ENCODE results near the gene TMEM163.
"Not testable (repeated sequence)": the region's sequence is repeated elsewhere in the genome, so short reads cannot be mapped to it uniquely, and the experiment has no call there.

The TMEM163 gene

GRCh38 chr2:134482131-134482723 is 236.6 kb downstream of the TMEM163 start:
- no peak for DNase-seq (ENCODE audit: extremely low spot score)
- CTCF ChIA-PET, result interaction anchor here (1.1 kb wide), 1 partner anchor 31 kb away, joined by 3 read pairs; no protein-coding TSS in a partner anchor
- TF ChIP-seq, protein P1, sequence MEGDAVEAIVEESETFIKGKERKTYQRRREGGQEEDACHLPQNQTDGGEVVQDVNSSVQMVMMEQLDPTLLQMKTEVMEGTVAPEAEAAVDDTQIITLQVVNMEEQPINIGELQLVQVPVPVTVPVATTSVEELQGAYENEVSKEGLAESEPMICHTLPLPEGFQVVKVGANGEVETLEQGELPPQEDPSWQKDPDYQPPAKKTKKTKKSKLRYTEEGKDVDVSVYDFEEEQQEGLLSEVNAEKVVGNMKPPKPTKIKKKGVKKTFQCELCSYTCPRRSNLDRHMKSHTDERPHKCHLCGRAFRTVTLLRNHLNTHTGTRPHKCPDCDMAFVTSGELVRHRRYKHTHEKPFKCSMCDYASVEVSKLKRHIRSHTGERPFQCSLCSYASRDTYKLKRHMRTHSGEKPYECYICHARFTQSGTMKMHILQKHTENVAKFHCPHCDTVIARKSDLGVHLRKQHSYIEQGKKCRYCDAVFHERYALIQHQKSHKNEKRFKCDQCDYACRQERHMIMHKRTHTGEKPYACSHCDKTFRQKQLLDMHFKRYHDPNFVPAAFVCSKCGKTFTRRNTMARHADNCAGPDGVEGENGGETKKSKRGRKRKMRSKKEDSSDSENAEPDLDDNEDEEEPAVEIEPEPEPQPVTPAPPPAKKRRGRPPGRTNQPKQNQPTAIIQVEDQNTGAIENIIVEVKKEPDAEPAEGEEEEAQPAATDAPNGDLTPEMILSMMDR (IDR thresholded peaks at IDR 0.05; ENCODE audit: control extremely low read depth, extremely low read depth, low read depth, missing control alignments), result no peak
- POLR2A ChIA-PET, result no interaction called here

GRCh38 chr2:134479696-134480330 is 239.0 kb downstream of the TMEM163 start:
- no peak for DNase-seq (ENCODE audit: extremely low spot score)
- ChIA-PET CTCF (interaction anchor here (1.4 kb wide), 1 partner anchor 14 kb away, joined by 3 read pairs; no protein-coding TSS in a partner anchor), POLR2A (interaction anchor here (0.6 kb wide), 1 partner anchor 1278 kb away, joined by 3 read pairs; no protein-coding TSS in a partner anchor)
- TF ChIP-seq, protein P1 (IDR thresholded peaks at IDR 0.05; ENCODE audit: control extremely low read depth, extremely low read depth, low read depth, missing control alignments), result no peak

DNA sequence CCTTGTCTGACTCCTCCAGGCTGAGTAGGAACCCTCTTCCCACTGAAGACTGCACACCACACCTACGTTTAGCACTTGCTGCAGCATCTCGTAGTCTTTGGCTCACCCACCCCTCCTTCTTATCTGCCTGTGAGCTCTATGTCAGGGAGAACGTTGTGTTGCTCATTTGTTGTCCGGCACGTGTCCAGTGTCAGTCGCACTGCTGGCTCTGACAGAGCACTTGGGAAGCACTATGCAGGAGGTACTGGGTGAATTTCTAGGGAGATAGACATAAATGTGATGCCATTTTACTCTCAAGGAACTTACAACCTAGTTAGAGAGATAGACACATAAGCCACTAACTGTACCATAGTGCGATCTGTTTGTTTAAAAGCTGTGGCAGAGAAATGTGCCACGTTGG is 241.8 kb downstream of the TMEM163 start:
- CTCF ChIA-PET, result interaction anchor here (1.0 kb wide), 1 partner anchor 26 kb away, joined by 4 read pairs; no protein-coding TSS in a partner anchor
- POLR2A ChIA-PET, result not testable (repeated sequence)

DNA sequence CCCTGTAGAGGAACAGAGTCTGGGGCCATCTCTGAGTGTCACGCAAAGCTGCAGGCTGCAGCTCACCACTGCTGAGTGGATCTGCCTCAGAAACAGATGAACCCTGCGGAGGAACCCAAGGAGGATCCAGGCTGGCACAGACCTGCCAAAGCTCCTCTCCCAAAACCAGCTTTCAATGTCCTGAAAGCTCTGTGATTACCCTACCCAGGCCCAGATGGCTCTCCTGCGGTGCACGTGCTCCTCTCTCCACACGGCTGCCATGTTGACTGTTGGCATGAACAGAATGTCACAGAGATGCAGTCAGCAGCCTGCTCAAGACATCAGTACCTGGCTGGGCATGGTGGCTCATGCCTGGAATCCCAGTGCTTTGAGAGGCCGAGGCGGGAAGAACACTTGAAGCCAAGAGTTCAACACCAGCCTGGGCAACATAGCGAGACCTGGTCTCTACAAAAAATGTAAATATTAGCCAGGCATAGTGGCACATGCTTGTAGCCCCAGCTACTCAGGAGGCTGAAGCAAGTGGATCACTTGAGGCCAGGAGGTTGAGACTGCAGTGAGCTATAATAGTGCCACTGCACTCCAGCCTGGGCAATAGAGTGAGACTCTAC is 248.1 kb downstream of the TMEM163 start:
- POLR2A ChIA-PET, result no interaction called here
- CTCF ChIA-PET, result interaction anchor here (0.8 to 1.2 kb wide), 2 partner anchors 19 to 20 kb away, joined by 3 to 4 read pairs; no protein-coding TSS in a partner anchor
- DNase-seq (ENCODE audit: extremely low spot score), result no peak
- TF ChIP-seq, protein P1 (IDR thresholded peaks at IDR 0.05; ENCODE audit: control extremely low read depth, extremely low read depth, low read depth, missing control alignments), result no peak

More for the DNA sequence above, 241.8 kb downstream of the TMEM163 start:
- DNase-seq (ENCODE audit: extremely low spot score), result not testable (repeated sequence)

GRCh38 chr2:134469516-134470115 is 249.2 kb downstream of the TMEM163 start:
- ChIA-PET POLR2A (no interaction called here), CTCF (interaction anchor here (0.5 to 4.2 kb wide), 5 partner anchors 9 to 429 kb away, joined by 3 to 25 read pairs (median 4); no protein-coding TSS in a partner anchor)
- DNase-seq (ENCODE audit: extremely low spot score), result no peak
- TF ChIP-seq, protein P1 (IDR thresholded peaks at IDR 0.05; ENCODE audit: control extremely low read depth, extremely low read depth, low read depth, missing control alignments), result no peak

DNA sequence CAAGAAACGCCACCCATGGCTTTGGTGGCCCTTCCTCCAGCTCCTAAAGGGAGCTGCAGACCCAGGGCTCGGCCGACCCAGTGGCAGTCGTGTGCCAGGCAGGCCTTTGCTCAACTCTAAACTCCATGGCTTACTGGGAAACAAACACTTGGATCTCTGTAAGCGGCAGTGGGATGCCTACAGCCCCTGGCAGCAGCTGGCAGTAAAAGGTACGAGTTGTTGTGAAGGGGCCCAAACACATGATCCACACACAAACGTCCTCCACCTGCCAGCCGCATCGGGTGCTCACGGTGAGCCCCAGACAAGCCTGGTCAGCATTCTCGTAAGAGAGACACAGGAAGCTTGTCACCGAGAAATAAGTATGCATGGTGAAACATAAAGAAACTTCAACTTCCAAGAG is 250.0 kb downstream of the TMEM163 start:
- TF ChIP-seq, protein P1 (IDR thresholded peaks at IDR 0.05; ENCODE audit: control extremely low read depth, extremely low read depth, low read depth, missing control alignments), result no peak
- CTCF ChIA-PET, result interaction anchor here (1.1 to 4.2 kb wide), 4 partner anchors 8 to 430 kb away, joined by 3 to 25 read pairs (median 4); no protein-coding TSS in a partner anchor
- no peak for DNase-seq (ENCODE audit: extremely low spot score)

More for the DNA sequence above, 250.0 kb downstream of the TMEM163 start:
- POLR2A ChIA-PET, result no interaction called here
